ENCODE results near the gene CEP112.
"Not testable (repeated sequence)": the region's sequence is repeated elsewhere in the genome, so short reads cannot be mapped to it uniquely, and the experiment has no call there.

CEP112 gene

DNA sequence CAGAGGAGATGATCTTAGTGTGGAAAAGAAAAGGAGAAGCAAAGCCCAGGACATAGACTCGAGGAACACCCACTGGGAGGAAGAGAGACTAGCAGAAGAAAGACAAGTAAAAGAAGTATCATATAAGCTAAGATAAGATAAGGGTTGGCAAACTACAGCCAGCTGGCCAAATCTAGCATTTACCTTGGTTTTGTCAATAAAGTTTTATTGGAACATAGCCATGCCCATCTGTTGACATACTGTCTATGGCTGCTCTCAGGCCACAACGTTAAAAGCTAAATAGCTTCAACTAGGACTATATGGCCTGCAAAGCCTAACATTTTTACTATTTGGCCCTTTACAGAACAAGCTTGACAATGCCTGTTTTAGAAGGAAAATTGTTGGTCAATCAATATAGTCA lies 464.1 kb downstream of the CEP112 start:
- DNase-seq (ENCODE audit: low spot score) = no peak

DNA sequence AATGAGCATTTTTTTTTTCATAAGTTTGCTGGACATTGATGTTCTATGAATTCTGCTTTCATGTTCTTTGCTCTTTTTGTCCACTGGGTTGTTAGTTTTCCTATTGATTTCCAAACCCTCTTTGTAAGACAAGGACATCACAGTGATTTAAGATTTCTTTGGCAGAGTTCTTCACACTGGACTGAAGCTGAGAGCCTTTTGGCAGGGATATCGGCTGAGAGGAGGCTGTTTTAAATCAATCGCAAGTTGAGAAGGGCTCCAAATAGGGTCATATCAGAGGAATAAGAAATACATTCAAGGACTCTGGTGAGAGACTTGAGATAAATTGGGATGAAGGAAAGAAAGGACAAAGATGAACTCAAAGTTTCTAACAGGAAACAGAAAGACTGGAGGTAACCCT lies 464.7 kb downstream of the CEP112 start:
- DNase-seq (ENCODE audit: low spot score) = no peak

DNA sequence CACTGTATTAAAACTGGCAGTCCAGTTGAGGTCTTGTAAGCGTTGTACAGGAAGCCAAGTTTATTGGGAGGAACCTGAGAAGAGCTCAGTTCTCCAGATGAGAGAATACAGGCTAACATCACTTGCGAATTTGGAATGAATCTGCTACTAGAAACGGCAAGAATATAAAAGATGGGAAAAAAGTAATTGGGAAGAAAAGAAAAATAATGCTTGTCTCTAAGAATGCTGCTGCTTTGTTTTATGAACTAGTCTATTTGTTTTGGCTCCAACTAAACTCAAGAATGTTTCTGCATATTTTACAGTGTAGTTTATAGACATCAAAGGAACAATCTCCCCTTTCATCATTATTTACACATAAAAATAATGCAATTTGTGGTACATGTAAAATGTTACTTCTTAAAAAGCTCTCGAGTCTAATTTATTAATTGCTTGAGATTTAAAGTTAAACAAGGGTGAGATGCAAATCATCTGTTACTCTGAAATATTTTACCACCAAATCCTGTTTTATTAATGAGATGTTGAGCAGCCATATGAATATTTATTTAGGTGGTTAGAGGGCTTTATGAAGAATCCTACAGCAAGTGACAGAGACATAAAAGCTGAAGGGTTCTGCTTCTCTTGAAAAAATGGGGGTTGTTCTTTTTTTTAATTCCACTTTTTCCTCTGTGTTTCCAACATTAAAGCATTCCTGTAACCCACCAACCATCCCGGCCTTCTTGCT lies 468.3 kb downstream of the CEP112 start:
- DNase-seq (ENCODE audit: low spot score) = no peak

DNA sequence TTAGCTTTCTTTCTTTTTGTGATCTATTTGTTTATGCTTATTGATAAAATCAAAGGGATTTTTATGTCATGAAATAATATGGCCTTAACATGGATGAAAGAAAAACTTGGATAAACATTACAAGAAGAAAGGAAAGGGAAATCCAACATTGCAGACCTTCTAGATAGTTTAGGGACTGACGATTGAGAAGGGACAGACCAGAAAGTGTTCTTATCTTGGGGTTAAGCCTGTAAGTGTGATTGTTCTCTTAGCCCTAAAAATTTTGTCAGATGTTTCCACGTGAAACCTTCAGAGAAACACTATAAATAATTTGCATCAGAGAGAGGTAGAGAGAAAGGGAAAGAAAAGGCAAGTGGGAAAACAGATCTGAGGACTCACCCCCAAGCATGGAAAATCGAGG lies 473.3 kb downstream of the CEP112 start:
- no peak for DNase-seq (ENCODE audit: low spot score)

DNA sequence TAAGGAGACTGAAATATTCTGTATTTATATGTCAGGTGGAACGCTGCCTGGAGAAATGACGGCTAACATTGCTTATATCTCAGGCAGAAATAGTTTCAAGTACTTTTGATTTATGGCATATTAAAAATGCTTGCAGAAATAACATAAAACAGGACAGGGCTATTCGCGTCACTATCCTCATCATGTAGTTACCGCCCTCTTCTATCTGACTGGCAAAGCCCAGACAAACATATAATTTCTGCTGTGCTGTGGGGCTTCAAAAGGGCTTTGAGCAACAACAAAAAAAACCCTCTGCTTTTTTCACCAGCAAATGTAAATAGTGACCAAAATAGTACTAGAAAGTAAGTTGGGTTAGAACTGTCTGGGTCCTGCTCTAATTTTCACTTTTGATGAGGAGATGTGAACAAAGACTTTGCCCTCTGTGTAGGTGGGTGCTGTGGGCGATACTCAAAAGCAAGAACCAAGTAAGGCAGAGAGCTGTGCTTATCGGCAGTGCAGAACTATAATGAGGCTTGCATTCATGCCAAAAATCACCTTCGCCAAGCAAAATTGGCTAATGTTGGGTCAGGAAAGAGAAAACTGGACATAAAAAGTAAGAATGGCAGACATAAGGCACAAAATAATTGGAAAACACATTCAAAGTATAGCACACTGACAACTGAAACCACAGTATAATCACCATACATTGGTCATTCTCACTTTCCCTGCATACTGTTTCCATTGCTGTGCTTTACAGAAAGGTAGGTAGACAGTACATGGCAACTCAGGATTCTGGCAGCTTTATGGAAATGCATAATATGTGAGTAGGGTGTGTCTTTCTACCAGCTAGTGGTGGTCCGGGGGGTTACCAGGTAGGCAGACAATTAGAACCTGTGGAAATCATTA lies 479.3 kb downstream of the CEP112 start:
- no peak for DNase-seq (ENCODE audit: low spot score)

DNA sequence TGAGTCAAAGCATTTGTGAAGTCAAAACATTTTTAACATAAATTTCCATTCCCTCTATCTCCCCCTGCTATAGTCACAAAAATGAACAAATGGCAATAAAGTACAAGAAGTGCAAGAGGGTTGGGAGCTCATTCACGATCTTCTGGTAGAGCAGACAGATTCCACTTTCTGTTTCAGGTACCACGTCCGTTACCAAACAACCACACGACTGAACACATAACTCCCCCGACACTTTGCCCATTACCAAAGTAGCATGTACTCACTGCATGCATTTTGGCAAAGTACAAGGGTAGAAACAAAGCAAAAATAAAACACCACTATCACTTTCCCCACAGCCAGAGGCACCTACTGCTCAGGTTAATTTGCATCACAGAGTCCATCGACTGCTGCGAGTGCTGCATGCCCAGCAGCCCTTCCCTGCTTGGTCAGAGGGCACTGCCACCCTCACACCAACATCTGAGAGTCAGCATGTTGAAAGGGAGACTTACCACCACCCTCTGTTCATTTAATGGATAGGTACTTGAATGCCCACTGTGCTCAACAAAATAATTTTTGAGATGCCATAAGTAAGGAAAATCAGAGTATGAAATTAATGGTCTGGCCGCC lies 480.2 kb downstream of the CEP112 start:
- no peak for DNase-seq (ENCODE audit: low spot score)

DNA sequence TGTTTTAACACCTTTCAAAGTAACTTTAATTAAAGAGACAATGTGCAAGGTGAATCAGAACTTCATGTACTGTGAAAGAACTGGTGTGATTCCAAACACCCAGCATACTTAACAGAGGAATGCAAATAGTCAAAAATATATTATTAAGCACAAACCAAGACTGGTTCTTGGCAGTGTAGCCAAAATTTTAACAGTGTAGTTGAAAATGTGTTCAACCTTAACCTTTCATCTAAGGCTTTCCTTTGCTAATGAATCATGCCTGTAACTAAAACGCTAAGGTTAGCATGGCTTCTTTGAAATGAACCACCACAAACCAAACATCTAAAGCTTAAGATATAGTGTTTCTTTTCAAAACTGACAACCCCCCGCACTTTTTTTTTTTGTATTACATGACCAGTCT lies 484.2 kb downstream of the CEP112 start:
- no peak for DNase-seq (ENCODE audit: low spot score)

DNA sequence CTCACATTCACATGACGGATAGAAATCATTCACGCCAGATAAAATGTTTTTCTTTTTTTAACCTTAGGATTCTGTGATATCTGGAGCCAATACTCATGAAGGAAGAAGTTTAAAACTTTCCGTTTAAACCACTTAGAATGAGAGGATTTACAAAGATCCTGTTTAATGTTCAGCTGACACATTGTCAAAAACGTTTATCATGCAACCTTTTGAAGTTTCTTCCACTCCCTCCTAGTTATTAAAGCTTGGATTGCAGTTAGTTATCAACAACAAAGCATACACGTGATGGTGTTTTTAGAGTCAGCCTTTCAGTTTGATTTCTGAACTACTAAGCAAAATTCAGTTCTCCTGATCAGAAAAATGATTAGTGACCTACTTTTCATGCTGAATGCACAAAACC lies 487.2 kb downstream of the CEP112 start:
- DNase-seq (ENCODE audit: low spot score) = no peak

DNA sequence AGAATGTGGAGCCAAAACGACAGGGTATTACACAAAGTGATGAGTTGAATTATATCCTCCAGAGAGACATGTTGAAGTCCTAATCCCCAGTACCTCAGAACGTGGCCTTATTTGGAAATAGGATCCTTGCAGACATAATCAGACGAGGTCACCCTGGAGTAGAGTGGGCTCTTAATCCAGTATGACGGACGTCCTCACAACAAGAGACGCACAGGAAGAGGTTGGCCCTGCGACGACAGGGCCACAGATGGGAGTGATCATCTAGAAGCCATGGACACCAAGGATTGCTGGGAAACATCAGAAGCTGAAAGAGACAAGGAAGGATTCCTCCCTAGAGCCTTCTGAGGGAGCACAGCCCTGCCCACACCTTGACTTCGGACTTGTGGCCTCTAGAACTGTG lies 488.0 kb downstream of the CEP112 start:
- DNase-seq (ENCODE audit: low spot score) = no peak

DNA sequence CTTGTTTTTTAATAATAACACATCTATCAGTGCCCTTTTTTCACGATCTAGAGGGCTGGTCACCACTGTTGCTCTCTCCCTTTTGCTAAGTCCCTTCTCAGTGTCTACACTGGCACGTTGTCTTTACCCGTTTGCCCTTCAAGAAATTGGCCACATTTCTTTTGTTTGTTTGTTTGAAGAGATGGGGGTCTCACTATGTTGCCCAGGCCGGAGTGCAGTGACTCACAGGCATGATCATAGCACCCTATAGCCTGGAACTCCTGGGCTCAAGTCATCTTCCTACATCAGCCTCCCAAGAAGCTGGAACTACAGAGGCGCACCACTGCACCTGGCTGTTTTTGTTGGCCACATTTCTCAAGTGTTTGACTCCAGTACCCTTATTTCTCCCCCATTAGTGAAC lies 492.5 kb downstream of the CEP112 start:
- DNase-seq (ENCODE audit: low spot score) = no peak

DNA sequence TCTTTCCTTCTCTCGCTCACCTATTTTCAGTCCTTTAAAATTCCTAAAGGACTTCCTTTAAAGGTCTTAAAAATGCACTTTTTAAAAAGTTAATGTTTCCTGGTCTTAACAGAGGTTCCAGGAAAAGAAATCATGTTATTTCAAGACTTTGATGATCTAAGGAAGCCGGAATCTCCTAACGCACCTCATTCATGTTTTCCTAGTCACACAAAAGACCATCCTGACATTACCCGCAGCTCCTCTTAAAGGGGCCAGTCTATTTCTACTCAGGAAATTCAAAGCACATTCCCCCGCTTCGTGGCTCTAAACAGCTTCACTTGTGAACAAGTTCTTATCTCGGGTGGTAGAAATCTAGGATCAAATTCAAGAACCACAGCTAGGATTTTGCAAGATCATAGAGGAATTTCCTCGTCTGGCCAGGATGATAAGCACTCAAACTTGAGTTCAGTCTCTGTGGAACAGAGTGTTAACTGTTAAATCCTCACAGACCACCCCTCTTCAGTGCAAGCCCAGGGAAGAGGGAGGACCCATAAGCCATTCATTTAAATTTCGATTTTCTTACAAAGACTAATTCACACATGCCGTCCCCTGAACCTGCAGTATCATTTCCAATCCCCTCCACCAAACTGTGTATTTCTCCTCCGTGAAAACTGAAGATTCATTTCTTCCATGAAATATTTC lies 493.4 kb downstream of the CEP112 start:
- DNase-seq (ENCODE audit: low spot score) = no peak

DNA sequence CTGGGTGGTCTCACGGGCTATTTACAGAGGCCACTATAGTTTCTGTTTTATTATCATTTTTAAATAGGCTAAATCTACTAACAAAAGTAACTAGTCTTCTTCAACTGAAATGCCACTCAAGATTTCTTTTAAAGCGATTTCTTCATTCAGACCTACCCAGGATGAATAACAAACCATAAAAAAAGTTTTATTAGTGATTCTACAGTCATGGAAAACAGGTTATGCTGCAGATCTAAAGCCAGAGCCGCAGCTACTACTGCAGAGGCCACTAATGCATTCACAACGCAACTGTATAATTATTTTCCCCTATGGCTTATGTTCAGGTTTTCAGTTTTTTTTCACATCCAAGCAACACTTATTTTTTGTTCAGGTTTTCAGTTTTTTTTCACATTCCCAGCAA lies 494.3 kb downstream of the CEP112 start:
- no peak for DNase-seq (ENCODE audit: low spot score)

DNA sequence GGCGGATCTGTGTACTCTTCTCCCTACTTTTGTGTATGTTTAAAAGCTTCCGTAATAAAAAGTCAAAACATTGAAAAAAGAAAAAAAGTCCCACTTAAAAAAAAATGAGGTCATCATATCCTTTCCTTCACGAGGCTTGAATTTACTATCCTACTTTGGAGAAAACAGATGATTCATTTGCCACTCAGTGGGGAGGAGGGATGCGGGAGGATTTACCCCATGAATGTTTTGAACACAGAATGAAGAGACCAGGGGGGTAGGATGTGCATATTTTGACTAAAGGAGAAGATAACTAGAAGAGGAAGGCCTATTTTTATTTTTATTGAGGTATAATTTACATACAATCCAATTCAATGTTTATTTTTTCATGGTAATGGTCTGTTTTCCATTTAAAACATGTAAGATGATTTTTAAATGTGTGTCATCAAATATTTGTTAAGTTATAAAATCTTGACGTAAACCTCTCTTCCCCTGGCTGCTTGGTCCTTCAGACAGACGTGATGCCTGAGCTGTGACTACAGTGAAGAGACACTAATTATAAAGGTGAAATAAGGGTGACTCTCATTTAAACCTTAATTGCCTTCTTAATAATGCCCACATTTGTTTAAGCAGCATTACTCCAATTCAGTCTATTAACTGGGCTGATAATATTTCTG lies 495.1 kb downstream of the CEP112 start:
- DNase-seq (ENCODE audit: low spot score) = no peak

DNA sequence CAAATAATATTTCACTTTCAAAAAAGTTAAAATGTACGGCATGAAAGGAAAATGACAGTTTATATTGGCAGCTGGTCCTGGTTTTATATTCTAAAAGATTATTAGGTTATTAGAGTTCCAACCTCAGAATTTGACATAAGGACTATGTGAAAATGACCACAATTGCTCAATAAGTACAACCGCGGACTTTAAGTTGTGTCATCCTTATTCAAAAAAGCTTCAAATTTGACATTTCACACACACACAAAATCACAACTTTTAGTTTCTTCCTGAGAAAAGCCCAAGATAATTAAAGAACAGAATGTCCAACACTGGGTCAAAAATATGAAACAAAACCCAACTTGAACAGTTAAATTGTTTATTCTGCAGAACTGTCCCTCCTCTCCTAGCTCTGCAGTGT lies 497.3 kb downstream of the CEP112 start:
- no peak for DNase-seq (ENCODE audit: low spot score)

DNA sequence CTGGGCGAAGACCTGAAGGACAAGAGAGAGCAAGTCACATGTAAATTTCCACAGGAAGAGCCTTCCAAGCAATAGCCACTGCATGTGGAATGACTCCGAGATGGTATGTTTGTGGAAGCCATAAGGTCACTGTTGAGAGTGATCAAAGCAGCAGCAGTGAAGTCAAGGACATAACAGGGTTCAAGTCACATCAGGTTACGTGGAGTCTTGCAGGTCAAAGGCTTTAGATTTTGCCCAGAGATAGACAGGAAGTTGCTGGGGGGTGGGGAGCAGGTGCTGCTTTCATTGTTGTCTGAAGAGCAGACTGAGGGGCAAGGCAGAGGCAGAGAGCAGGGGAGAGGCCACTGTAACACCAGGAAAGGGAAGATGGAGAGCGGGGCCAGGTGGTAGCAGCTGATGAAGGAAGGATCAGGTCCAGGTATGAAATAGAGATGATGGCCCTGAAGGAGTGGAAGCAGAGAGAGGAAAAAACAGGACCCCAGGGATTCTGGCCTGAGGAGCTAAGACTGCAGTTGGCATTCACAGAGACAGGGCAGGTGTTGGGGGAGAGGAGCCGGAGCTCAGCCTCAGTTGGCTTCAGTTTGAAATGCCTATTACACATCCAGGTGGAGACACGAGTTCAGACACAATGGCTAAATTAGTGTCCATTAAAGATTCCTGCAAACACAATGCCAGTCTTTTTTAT lies 501.2 kb downstream of the CEP112 start:
- no peak for DNase-seq (ENCODE audit: low spot score)

DNA sequence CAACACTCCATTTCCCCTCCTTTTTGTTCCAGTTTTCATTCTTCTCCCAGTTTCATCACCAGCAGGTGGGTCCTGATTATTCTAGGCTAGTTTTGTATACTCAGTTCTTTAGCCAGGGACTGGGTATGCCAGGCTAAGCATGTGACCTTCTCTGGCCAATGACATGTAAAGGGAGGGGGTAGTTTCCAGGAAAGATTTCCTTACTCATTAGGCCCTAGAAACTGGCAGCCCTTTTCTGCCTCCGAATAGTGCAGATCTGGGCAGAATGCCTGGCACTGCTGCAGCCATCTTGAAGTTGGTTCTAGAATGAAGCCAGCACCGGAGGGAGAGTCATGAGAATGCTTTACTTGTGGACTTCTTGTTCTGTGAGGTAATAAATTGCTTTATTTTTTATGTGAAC lies 503.6 kb downstream of the CEP112 start:
- no peak for DNase-seq (ENCODE audit: low spot score)

DNA sequence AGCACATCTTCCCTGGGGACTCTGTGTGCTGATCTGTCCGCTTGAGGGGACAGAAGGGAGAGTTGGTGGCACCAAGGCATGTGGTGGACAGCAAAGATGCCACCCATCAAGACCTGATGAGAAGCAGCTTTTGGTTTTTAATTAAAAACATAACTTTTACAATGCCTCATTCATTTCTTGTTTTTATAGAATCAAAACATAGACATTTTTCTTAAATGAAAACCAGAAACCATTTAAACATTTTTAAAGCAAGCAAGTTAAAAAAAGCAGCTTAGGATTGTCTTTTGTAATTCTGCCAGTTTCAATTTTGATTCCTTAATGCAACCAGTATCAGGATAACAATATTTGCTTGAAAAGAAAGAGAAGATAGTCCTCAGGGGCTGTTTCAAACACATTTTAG lies 506.8 kb downstream of the CEP112 start:
- DNase-seq (ENCODE audit: low spot score) = no peak

DNA sequence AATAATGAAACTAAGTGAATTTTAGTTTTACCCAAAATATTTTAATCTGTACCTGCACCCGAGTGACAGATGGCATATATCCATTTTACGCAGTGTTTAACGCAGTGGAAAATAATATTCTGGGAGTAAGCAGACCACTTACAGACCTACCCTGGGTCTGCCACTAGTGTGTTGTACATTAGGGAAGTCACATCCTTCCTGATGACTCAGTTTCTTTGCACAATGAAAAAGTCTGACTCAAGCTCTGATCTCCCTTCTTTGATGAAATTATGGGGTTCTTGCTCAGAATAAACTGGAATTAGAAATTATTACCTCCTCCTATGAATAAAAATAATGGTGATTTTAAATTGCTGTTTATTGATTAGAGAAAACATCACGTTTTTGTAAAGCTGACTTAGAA lies 507.3 kb downstream of the CEP112 start:
- no peak for DNase-seq (ENCODE audit: low spot score)

DNA sequence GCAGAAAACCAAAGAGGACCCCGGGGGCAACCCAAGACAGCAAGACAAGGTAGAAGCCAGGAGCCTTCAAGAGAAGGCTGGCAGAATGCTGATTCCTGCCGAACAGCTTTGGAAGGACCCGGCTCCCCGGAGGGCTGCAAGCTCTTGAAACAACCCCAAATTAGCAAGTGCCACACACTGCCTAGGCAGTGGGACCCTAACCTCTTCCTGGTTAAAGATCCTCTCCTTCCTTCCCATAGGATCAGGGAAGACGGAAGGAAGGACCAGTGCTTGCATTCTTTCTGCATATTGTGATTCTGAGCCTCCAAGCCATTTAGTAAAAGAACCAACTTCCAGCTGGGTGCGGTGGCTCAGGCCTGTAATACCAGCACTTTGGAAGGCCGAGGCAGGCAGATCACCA lies 508.5 kb downstream of the CEP112 start:
- no peak for DNase-seq (ENCODE audit: low spot score)

DNA sequence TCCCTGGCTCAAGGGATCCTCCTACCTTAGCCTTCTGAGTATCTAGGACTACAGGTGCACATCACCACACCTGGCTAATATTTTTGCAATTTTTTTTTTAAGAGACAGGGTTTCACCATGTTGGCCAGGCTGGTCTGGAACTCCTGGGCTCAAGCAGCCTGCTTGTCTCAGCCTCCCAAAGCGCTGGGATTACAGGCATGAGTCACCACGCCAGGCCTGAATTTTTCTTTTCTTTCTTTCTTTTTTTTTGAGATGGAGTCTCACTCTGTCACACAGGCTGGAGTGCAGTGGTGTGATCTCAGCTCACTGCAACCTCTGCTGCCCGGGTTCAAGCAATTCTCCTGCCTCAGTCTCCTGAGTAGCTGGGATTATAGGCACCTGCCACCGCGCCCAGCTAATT lies 510.2 kb downstream of the CEP112 start:
- DNase-seq (ENCODE audit: low spot score) = not testable (repeated sequence)

DNA sequence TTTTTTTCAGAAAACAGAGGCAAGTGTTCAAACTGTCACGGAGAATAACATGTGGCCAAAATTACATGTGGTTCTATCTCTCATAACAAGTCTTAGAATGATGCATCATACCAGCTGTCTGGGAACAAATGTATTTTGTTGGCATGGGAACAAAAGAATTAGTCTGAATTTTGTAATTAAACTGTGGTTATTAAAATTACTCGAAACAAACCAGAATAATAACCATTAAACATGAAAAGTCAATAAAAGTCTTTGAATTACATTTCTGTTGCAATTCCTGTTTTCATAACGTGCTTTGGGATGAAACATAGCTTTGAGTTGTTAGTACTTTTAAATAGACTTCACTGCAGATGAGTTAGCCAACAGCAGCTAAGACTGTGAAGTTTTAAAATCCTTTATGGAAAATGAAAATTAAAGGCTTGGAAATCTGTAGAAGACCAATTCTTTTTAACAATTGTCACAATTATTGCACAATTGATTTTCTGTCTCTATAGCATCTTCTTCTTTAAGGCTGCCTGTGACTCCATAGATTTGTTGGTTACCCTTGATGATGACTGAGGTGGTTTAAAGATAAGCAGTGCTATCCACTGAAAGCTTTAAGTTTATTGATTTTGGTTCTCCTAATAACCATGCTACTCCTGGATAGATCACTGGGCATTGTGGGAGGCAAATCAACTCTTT lies 512.6 kb downstream of the CEP112 start:
- DNase-seq (ENCODE audit: low spot score) = no peak

All from hematopoietic multipotent progenitor cell treated with erythropoietin and hydrocortisone succinate and interleukin-3 and kit ligand, for 15 days (in vitro differentiated cells).